Epithelial cell of esophagus (primary cell): ENCODE measurements around the gene TMTC1.

Experiments used
- DNase-seq: peaks from one replicate; pipeline ENCODE4 v3.0.0; 2010; ENCODE audit warnings: low read depth
- H3K4me3 ChIP-seq: 2 replicates; pipeline ENCODE4 v1.5.1; 2011; ENCODE audit warnings: mild to moderate bottlenecking, low read length, control low read depth
- TF ChIP-seq, protein P1 (sequence below): IDR thresholded peaks from 2 replicates; pipeline ENCODE4 v1.5.1; 2011; ENCODE audit warnings: low read depth, mild to moderate bottlenecking, low read length, control low read depth, inconsistent platforms; ENCODE audit not compliant: insufficient read depth; ENCODE audit errors: missing control alignments

Gene TMTC1

DNA sequence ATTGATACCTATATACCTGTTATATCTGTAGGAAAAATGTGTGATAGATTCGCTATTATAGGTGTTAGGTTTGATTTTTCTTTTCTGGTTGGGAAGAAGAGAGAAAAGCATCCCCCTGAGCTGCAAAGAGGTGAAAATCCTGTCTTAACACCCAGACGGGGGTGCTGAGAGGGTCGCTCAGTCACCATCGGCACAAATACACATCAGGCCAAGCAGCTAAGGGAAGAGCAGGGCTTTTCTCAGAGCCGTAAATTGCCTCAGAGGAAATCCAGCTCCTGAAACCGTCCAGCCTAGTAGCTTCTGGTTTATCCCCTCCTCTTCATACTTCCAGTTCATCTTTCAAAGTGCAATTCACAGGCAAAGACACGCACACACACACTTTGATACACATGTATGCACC, 175.2 kb downstream of the TMTC1 start:
- TF ChIP-seq, protein P1, sequence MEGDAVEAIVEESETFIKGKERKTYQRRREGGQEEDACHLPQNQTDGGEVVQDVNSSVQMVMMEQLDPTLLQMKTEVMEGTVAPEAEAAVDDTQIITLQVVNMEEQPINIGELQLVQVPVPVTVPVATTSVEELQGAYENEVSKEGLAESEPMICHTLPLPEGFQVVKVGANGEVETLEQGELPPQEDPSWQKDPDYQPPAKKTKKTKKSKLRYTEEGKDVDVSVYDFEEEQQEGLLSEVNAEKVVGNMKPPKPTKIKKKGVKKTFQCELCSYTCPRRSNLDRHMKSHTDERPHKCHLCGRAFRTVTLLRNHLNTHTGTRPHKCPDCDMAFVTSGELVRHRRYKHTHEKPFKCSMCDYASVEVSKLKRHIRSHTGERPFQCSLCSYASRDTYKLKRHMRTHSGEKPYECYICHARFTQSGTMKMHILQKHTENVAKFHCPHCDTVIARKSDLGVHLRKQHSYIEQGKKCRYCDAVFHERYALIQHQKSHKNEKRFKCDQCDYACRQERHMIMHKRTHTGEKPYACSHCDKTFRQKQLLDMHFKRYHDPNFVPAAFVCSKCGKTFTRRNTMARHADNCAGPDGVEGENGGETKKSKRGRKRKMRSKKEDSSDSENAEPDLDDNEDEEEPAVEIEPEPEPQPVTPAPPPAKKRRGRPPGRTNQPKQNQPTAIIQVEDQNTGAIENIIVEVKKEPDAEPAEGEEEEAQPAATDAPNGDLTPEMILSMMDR, result no peak
- H3K4me3 ChIP-seq, result no peak overlapping the region
- DNase-seq, result no peak

DNA sequence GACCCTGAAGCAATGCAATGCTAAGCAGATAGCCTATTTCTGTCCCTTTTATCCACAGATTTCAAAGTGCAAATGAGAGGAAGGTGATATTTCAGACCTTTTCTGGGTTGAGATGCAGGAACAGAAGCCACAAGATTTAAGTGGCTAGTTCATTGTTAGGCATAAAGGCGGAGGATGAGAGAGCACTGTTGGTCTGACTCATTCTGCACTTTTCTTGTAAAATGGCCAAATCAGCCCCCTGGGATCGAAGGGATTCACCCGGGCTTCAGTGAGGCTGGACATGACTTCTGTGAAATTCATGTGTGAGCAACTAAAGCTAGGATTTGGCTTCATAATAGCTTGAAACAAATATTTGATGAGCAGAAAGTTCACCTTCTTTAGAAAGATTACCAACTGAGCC, 184.4 kb downstream of the TMTC1 start:
- TF ChIP-seq, protein P1, result no peak
- no peak overlapping the region for H3K4me3 ChIP-seq
- DNase-seq, result no peak

DNA sequence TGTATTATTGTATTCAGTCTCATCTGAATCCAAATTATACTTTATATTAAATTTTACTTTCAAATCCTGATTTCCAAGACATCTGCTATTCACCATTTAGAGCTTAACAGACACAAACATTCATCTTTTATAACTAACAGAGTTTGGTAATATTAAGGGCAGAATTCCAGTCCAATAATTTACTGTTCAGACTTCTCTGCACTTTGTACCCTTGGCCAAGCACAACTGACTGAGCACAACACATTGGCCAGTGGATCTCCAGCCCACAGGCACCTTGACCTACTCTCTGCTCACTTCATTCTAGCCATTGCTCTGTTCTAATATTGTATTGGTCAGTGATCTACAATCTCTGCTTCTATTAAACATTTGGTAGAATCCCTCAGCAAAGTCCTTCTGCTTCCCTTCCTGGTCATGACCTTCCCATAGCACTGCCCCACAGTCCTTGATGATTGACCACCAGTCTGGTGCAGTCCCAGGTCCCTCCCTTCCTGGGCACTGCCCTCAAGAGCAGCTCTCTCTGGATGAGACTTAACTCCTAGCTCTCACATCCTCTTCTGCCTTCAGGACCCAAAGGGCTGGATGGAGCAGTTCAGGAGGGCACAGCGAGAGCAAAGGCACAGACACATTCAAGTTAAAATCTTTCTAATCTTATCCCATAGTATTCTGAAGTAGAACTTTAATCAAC, 188.5 kb downstream of the TMTC1 start:
- no peak overlapping the region for H3K4me3 ChIP-seq
- TF ChIP-seq, protein P1, result no peak
- DNase-seq, result no peak

DNA sequence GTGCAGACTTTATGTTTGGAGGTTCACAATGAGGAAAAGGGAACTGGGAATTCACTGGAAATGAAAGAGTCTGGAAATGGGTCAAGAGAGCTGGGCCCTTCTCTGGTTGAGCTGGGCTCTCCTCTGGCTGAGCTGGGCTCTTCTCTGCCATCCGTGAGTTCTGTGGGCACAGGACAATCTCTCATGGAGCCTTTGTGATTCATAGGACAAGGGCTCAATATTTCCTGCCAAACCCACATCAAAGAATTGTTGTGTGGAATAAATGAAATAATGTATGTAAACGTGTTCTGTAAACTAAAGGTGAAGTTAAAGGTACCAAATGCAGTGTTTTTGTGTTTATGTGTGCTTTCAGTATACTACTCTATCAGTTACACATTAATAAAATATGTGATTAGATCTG, 190.7 kb downstream of the TMTC1 start:
- DNase-seq, result no peak
- H3K4me3 ChIP-seq, result no peak overlapping the region
- TF ChIP-seq, protein P1, result no peak

DNA sequence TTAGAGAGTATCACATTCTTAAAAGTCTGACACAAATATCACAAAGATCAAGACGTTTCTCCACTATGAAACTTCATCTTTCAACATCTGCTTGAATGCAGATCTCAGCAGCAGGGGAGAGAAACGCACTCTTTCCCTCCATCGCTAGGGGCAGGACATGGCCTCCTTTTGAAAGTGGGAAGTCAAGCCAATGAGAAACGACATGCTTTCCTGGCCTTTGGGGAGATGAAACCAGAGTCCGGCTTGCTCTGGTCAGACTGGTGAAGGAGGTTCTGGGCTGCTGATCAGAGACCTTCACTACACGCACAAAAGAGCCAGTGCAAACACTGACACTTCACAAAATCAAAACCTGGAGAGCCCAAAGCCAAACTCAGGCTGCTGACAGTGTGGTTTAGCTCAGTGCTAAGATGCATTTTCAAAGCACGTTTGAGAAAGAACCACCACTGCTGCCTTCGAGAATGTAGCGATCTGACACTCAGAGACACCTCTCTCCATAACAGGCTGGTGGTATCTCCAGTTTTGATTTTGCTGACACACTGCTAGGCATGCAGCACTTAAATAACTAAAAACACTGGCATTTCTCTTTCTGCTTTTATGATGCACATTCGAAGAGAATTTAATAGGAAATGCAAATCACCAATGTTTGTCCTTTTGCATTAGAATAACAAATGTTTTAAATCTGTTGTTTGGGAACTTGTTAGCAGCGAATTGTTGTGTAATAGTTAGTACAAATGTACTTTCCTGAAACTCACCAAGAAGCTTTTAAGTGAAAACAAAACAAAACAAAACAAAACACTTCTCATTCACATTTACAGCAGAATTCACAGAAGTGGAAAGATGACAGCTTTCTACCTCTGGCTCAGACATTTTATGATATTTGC, 192.4 kb downstream of the TMTC1 start:
- no peak overlapping the region for H3K4me3 ChIP-seq
- TF ChIP-seq, protein P1, result peak; percentile 46
- peak; percentile 4 for DNase-seq

DNA sequence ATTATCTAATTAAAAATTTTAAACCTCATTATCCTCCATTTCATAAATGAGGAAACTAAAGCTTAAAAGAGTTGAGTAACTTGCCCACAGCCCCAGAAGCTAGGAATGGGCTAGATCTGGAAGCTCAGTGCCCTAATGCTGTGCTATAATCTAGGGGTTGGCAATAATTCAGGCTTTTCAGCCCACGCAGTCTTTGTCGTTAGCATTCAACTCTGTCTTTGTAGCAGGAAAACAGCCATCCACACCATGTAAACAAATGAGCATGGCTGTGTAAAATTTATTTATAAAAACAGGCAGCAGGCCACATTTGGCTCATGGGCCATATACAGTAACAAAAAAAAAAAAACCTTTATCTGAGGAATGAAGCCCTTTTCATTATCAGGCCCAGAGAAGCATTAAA, 193.9 kb downstream of the TMTC1 start:
- DNase-seq, result no peak
- no peak overlapping the region for H3K4me3 ChIP-seq
- TF ChIP-seq, protein P1, result no peak
